ENCODE measurements around the gene LDLRAD2.

The LDLRAD2 gene

DNA sequence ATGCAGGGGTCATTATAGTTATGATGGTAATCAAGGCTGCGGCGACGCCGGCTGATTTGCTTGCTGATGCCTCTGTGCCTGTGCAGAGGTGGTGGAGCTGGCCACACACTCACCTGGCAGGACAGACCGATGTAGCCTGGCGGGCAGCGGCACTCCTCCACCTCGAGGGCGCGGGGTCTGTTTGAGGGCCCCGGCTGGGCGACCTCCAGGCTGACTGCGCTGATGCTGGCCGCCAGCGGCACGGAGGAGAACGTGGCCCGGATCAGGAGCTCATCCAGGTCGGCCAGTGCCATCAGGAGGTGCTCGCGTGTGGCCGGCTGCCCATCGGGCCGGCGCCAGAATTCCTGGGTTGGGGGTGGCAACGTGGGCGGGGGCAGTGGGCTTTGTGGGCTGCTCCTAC is 52.7 kb downstream of the LDLRAD2 start:
- DNase-seq: no peak

DNA sequence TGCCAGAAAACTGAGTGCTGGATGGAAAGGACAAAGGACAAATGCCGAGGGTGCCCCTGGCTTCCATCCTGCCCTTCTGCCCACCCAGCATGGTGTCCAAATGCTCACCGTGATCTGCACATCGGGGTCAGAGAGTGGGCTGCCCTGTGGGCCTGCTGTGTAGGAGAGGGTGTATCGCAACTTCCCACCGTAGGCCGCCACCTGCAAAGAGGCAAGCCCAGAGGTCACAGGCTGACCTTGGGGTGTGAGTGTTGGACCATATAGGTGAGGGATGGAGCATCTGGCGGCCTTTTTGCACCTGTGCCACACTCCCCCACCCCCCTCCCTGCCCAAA is 53.5 kb downstream of the LDLRAD2 start:
- no peak for DNase-seq

DNA sequence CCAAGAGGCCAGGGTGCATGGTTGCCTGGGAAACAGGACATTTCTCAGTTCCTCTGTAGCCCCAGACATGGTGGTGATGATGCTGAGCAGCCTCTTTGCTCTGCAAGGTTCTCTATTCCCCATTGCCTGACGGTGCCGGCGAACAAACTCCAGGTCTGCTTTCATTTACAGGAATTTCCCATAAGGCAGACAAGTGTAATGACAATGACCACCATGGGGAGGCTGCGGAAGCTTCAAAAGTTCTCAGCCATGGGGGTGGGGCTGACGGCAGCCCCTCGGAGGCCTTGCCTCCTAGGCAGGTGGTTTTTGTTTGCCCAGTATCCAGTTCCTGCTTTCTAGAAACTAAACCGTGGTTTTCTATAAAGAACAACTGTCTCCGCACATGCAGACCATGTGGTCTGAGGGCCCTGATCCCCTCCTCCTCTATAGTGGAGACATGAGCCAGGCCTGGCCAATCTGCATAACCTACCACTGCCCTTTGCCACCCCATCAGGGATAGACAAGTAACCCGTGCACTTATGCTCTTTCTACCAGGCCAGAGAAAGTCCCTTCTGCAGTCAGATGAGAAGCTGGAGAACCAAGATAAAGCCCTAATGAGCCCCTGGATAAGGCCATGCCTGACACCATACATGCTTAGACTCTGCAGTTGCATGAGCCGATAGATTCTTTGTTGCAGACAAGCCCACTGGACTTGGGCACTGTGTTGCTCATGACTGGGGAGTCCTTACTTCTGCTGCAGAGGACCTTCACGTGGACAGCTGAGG is 54.1 kb downstream of the LDLRAD2 start:
- peak in 2 of 3 donors; percentile 17 to 19 for DNase-seq

DNA sequence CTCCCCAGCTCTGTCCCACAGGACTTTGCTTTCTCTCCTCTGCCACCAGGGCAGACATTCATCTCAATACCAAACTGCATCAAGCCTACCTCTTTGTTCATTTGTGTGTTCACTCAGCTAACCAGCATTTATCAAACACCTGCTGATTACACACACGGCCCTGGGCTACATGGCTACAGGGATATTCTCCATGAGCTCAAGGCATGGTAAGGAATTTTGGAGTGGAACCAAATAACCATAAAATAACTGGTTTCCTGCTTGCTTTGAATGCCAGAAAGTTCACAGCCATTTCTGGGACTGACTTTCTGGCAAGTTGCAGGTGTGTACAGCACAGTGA is 54.6 kb downstream of the LDLRAD2 start:
- no peak for DNase-seq

- DNase-seq: no peak
Observed at GRCh38 chr1:21867451-21867996, 55.5 kb downstream of the LDLRAD2 start.

GRCh38 chr1:21868482-21868881 is 56.4 kb downstream of the LDLRAD2 start:
- DNase-seq: no peak

GRCh38 chr1:21868941-21869454 is 56.9 kb downstream of the LDLRAD2 start:
- DNase-seq: no peak

DNA sequence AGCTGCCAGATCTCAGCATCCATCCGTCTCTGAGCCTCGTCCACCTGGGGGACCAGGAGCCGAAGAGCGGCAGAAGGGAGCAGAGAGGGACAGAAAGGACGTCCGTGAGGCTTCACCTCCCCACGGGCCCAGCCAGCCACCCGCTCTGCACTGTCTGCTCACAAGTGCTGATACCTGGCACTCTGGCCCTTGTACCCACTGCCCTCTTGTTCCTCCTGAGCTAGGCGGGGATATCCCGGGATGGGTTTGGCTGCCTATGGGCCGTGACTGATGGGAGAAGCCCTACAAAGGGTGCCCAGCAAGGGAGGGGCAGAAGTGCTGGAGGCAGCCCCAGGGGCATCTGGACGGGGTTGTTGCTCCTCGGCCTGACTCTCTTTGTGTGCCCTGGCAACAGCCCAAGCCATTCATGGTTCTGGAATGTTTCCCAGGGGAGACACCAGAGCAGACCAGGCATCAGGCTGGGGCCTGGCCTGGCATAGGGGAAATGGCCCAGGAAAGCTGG is 57.6 kb downstream of the LDLRAD2 start:
- DNase-seq: no peak

GRCh38 chr1:21870611-21871010 is 58.5 kb downstream of the LDLRAD2 start:
- DNase-seq: no peak

GRCh38 chr1:21871943-21872342 is 59.9 kb downstream of the LDLRAD2 start:
- no peak for DNase-seq

DNA sequence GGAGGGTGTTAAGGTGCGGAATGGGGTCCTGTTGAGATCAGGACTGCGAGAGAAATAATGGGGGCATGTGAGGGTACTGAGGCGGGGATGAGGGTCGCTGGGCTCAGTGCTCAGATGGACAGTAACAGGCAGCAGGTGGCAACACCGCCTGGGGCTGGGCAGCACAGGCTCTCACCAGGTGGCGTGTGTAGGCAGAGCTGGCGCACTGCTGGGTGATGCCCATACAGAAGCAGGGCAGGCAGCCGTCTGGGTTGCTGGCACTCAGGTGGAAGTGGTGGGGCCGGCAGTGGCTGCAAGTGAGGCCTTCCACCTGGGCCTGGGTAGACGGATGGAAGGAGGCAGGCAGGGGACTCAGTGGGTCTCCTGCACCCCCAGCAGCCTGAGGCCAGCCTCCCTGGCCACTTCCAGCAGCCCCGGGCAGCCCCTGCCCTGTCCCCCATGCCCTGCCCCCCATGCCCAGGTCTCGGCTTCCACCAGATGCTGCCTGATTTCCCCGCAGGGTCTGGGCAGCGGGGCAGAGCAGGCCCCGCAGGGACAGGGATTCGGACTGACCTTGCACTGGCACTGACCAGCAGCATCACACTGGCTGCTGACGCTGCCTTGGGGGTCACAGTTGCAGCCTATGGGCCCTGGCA is 60.5 kb downstream of the LDLRAD2 start:
- no peak for DNase-seq

GRCh38 chr1:21873174-21873573 is 61.1 kb downstream of the LDLRAD2 start:
- DNase-seq: no peak

- DNase-seq: no peak
Observed at GRCh38 chr1:21873761-21874160, 61.7 kb downstream of the LDLRAD2 start.

DNA sequence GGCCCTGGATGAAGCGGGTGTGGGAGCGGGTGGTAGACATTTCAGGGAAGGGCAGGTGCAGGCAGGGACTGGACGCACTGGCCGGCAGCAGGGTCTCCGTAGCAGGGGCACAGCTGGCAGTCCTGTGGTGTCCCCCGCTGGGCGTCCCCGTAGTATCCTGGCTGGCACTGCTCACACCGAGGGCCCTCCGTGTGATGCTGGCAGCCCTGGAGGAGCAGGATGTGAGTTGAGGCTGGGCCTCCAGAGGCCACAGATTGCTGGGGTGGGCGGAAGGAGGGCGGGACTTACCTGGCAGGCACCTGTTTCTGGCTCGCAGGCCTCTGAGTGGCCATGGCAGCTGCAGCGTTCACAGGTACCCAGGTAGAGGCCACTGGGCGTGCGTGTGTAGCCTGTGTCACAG is 62.3 kb downstream of the LDLRAD2 start:
- no peak for DNase-seq
